Astrocyte (in vitro differentiated cells and primary cell): ENCODE data around the gene ALPK3. TPM values are rescaled to one million over a fixed set of nuclear protein-coding genes. Genes with fewer than 3 reads are reported as not detected.

Experiments used
- DNase-seq: peaks from one replicate; pipeline ENCODE4 v3.0.0-alpha.2; 2010; ENCODE audit warnings: low read depth
- FAIRE-seq: peaks from 2 replicates; lab custom pipeline; 2011; peaks lifted over from hg19 to GRCh38; lab: Jason Lieb, UNC
- H2AFZ ChIP-seq: 2 replicates; pipeline ENCODE4 v1.6.0; 2012; ENCODE audit warnings: low read depth, low read length, inconsistent platforms
- H3K27ac ChIP-seq: 2 replicates; pipeline ENCODE4 v1.5.1; 2011; ENCODE audit warnings: low read depth, low read length, inconsistent platforms
- H3K27me3 ChIP-seq: 2 replicates; pipeline ENCODE4 v1.6.0; 2011; ENCODE audit warnings: low read length, inconsistent platforms; ENCODE audit not compliant: insufficient read depth
- H3K36me3 ChIP-seq: 2 replicates; pipeline ENCODE4 v1.5.1; 2011; ENCODE audit warnings: low read length, inconsistent platforms; ENCODE audit not compliant: insufficient read depth
- H3K4me1 ChIP-seq: 2 replicates; pipeline ENCODE4 v1.5.1; 2011; ENCODE audit warnings: low read length, inconsistent platforms; ENCODE audit not compliant: insufficient read depth
- H3K4me2 ChIP-seq: 2 replicates; pipeline ENCODE4 v1.6.0; 2012; ENCODE audit warnings: low read length, inconsistent platforms
- H3K4me3 ChIP-seq: 2 replicates; pipeline ENCODE4 v1.5.1; 2011; ENCODE audit warnings: low read depth, mild to moderate bottlenecking, low read length, inconsistent platforms; ENCODE audit not compliant: insufficient read depth
- H3K79me2 ChIP-seq: 2 replicates; pipeline ENCODE4 v1.6.0; 2012; ENCODE audit warnings: mild to moderate bottlenecking, low read length, inconsistent platforms; ENCODE audit not compliant: insufficient read depth
- H3K9ac ChIP-seq: 2 replicates; pipeline ENCODE4 v1.6.0; 2012; ENCODE audit warnings: mild to moderate bottlenecking, low read length, inconsistent platforms
- H3K9me3 ChIP-seq: 2 replicates; pipeline ENCODE4 v1.5.1; 2012; ENCODE audit warnings: low read depth, mild to moderate bottlenecking, low read length, inconsistent platforms; ENCODE audit not compliant: insufficient read depth
- H4K20me1 ChIP-seq: 2 replicates; pipeline ENCODE4 v1.6.0; 2012; ENCODE audit warnings: low read length, inconsistent platforms; ENCODE audit not compliant: insufficient read depth
- H3K27ac Mint-ChIP-seq: one replicate; pipeline ENCODE4 v1.8.0; 2021; ENCODE audit warnings: mild to moderate bottlenecking, mixed read lengths; ENCODE audit not compliant: unreplicated experiment
- H3K27me3 Mint-ChIP-seq: one replicate; pipeline ENCODE4 v1.8.0; 2021; ENCODE audit warnings: low read depth, mixed read lengths; ENCODE audit not compliant: unreplicated experiment
- H3K36me3 Mint-ChIP-seq: one replicate; pipeline ENCODE4 v1.8.0; 2021; ENCODE audit warnings: low read depth, mixed read lengths; ENCODE audit not compliant: unreplicated experiment
- H3K4me1 Mint-ChIP-seq: one replicate; pipeline ENCODE4 v1.8.0; 2021; ENCODE audit warnings: low read depth, mixed read lengths; ENCODE audit not compliant: unreplicated experiment
- H3K4me3 Mint-ChIP-seq: one replicate; pipeline ENCODE4 v1.8.0; 2021; ENCODE audit warnings: mild to moderate bottlenecking, moderate library complexity, mixed read lengths; ENCODE audit not compliant: unreplicated experiment
- H3K9me3 Mint-ChIP-seq: one replicate; pipeline ENCODE4 v1.8.0; 2021; ENCODE audit warnings: mild to moderate bottlenecking, mixed read lengths; ENCODE audit not compliant: unreplicated experiment
- CTCF ChIP-seq: IDR thresholded peaks from 2 replicates; pipeline ENCODE4 v1.5.1; 2011; ENCODE audit warnings: low read depth, mild to moderate bottlenecking, inconsistent platforms, low read length, moderate library complexity; ENCODE audit not compliant: insufficient read depth
- EZH2 ChIP-seq: IDR thresholded peaks from 2 replicates; pipeline ENCODE4 v1.6.1; 2012; ENCODE audit warnings: mild to moderate bottlenecking, low read length, inconsistent platforms; ENCODE audit not compliant: insufficient read depth
- total RNA-seq: library from RNA; stranded (reverse); gene quantifications from 2 replicates; pipeline ENCODE4 v1.2.1, GENCODE V29; 2021

The ALPK3 gene
- total RNA-seq, 1 donor from 2014 or later, result 9.1 TPM

- no peaks in the 10 kb centered on the region for H3K79me2 ChIP-seq
- FAIRE-seq (no peak), DNase-seq (no peak)
- no peaks in the 10 kb centered on the region for H3K36me3 ChIP-seq
- no peak overlapping the region for H3K27ac ChIP-seq
- H3K27me3 ChIP-seq, result no peaks in the 10 kb centered on the region
- no peak overlapping the region for H3K9ac ChIP-seq
- no peaks in the 10 kb centered on the region for H4K20me1 ChIP-seq
- no peak overlapping the region for H3K4me3 ChIP-seq
- Mint-ChIP-seq H3K27me3 (peaks cover 19% of the 10 kb centered on the region), H3K4me1 (peaks cover 4% of the 10 kb centered on the region), H3K4me3 (no peak overlapping the region), H3K36me3 (peaks cover 1% of the 10 kb centered on the region), H3K9me3 (peaks cover 2% of the 10 kb centered on the region), H3K27ac (no peak overlapping the region)
- no peak overlapping the region for H3K4me2 ChIP-seq
- TF ChIP-seq CTCF (no peak), EZH2 (no peak)
- H3K9me3 ChIP-seq, result no peaks in the 10 kb centered on the region
- H2AFZ ChIP-seq, result no peak overlapping the region
- H3K4me1 ChIP-seq, result no peaks in the 10 kb centered on the region
These were observed 69.2 kb downstream of the ALPK3 start for GRCh38 chr15:84886211-84886983.

GRCh38 chr15:84886984-84887299 lies 69.8 kb downstream of the ALPK3 start:
- no peaks in the 10 kb centered on the region for H3K36me3 ChIP-seq
- no peaks in the 10 kb centered on the region for H3K4me1 ChIP-seq
- Mint-ChIP-seq H3K4me3 (no peak overlapping the region), H3K27ac (no peak overlapping the region), H3K36me3 (no peaks in the 10 kb centered on the region), H3K27me3 (peaks cover 23% of the 10 kb centered on the region), H3K4me1 (peaks cover 4% of the 10 kb centered on the region), H3K9me3 (peaks cover 2% of the 10 kb centered on the region)
- no peaks in the 10 kb centered on the region for H3K9me3 ChIP-seq
- DNase-seq (no peak), FAIRE-seq (no peak)
- no peak overlapping the region for H3K27ac ChIP-seq
- no peak overlapping the region for H3K4me3 ChIP-seq
- TF ChIP-seq CTCF (no peak), EZH2 (no peak)
- H4K20me1 ChIP-seq, result no peaks in the 10 kb centered on the region
- no peak overlapping the region for H3K4me2 ChIP-seq
- H3K79me2 ChIP-seq, result no peaks in the 10 kb centered on the region
- no peak overlapping the region for H3K9ac ChIP-seq
- no peaks in the 10 kb centered on the region for H3K27me3 ChIP-seq
- H2AFZ ChIP-seq, result no peak overlapping the region

GRCh38 chr15:84887938-84888337 lies 70.8 kb downstream of the ALPK3 start:
- Mint-ChIP-seq H3K27ac (no peak overlapping the region), H3K9me3 (peaks cover 2% of the 10 kb centered on the region), H3K4me1 (peaks cover 4% of the 10 kb centered on the region), H3K27me3 (peaks cover 25% of the 10 kb centered on the region), H3K36me3 (no peaks in the 10 kb centered on the region), H3K4me3 (no peak overlapping the region)
- Histone ChIP-seq H2AFZ (no peak overlapping the region), H3K36me3 (no peaks in the 10 kb centered on the region), H3K4me2 (no peak overlapping the region), H3K27ac (no peak overlapping the region), H3K27me3 (no peaks in the 10 kb centered on the region), H3K4me1 (no peaks in the 10 kb centered on the region), H3K4me3 (no peak overlapping the region), H3K9me3 (no peaks in the 10 kb centered on the region), H3K79me2 (no peaks in the 10 kb centered on the region), H4K20me1 (no peaks in the 10 kb centered on the region), H3K9ac (no peak overlapping the region)
- DNase-seq (no peak), FAIRE-seq (no peak)
- TF ChIP-seq CTCF (no peak), EZH2 (no peak)
